Thoracic aorta (tissue), 2 donors: ENCODE measurements around the gene CFAP54. TPM values are rescaled to one million over a fixed set of nuclear protein-coding genes. Genes with fewer than 3 reads are reported as not detected.

Source experiments
- ATAC-seq: fragments of 150-250 bp; one replicate; pipeline ENCODE4 v1.8.0; 2017; ENCODE audit warnings: low read depth; ENCODE audit not compliant: insufficient number of reproducible peaks, low FRiP score
- DNase-seq: peaks from one replicate; pipeline ENCODE4 v3.0.0-alpha.2; 2020; ENCODE audit warnings: low spot score
- H3K27ac ChIP-seq, 2 donors: fragments of 200-600 bp; sonication (generic); 1 replicate in 1 of 2; 2 replicates in 1 of 2; pipeline ENCODE4 v1.5.1; 2016; ENCODE audit warnings: mild to moderate bottlenecking in 2 of 2, moderate library complexity in 2 of 2
- H3K27me3 ChIP-seq: fragments of 200-600 bp; sonication (generic); replicated peaks from 2 replicates; pipeline ENCODE4 v1.6.0; 2016; ENCODE audit warnings: mild to moderate bottlenecking; ENCODE audit not compliant: insufficient read depth
- H3K36me3 ChIP-seq: fragments of 200-600 bp; sonication (generic); one replicate; pipeline ENCODE4 v1.5.1; 2016
- H3K4me1 ChIP-seq, 2 donors: fragments of 200-600 bp; sonication (generic); 1 replicate in 1 of 2; 2 replicates in 1 of 2; pipeline versions ENCODE4 v1.5.1 to v1.6.0; 2016; ENCODE audit warnings: low read depth in 2 of 2, mild to moderate bottlenecking in 1 of 2; ENCODE audit not compliant: control insufficient read depth in 1 of 2
- H3K4me3 ChIP-seq: fragments of 200-600 bp; sonication (generic); 2 replicates; pipeline ENCODE4 v1.5.1; 2016; ENCODE audit warnings: mild to moderate bottlenecking
- H3K9me3 ChIP-seq: fragments of 200-600 bp; sonication (generic); 2 replicates; pipeline ENCODE4 v1.5.1; 2016
- total RNA-seq, 2 donors: library from RNA; depleted of rRNA; stranded (reverse); fragments of >200 nt; gene quantifications; one replicate each; pipeline versions ENCODE4 v1.1.0 to v1.2.3, GENCODE V29; 2016
- TF ChIP-seq, protein P1 (sequence below): fragments of 200-600 bp; sonication (generic); IDR thresholded peaks from one replicate; pipeline ENCODE4 v1.5.1; 2019; ENCODE audit warnings: antibody characterized with exemption

The CFAP54 gene
- total RNA-seq, 2 donors from 2014 or later: 1.1 to 4.2 TPM

GRCh38 chr12:96809522-96809921 lies 320.1 kb downstream of the CFAP54 start:
- Histone ChIP-seq H3K27me3 (no peaks in the 10 kb centered on the region), H3K4me1 (no peaks in the 10 kb centered on the region), H3K9me3 (no peaks in the 10 kb centered on the region), H3K27ac (no peak overlapping the region), H3K4me3 (no peak overlapping the region), H3K36me3 (no peaks in the 10 kb centered on the region)
- TF ChIP-seq, protein P1, sequence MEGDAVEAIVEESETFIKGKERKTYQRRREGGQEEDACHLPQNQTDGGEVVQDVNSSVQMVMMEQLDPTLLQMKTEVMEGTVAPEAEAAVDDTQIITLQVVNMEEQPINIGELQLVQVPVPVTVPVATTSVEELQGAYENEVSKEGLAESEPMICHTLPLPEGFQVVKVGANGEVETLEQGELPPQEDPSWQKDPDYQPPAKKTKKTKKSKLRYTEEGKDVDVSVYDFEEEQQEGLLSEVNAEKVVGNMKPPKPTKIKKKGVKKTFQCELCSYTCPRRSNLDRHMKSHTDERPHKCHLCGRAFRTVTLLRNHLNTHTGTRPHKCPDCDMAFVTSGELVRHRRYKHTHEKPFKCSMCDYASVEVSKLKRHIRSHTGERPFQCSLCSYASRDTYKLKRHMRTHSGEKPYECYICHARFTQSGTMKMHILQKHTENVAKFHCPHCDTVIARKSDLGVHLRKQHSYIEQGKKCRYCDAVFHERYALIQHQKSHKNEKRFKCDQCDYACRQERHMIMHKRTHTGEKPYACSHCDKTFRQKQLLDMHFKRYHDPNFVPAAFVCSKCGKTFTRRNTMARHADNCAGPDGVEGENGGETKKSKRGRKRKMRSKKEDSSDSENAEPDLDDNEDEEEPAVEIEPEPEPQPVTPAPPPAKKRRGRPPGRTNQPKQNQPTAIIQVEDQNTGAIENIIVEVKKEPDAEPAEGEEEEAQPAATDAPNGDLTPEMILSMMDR: no peak
- DNase-seq (no peak), ATAC-seq (no peak)

- no peaks in the 10 kb centered on the region for H3K4me1 ChIP-seq
- H3K27ac ChIP-seq: no peak overlapping the region
- TF ChIP-seq, protein P1: no peak
- no peaks in the 10 kb centered on the region for H3K36me3 ChIP-seq
- DNase-seq (no peak), ATAC-seq (no peak)
- H3K4me3 ChIP-seq: no peak overlapping the region
- H3K9me3 ChIP-seq: no peaks in the 10 kb centered on the region
- H3K27me3 ChIP-seq: no peaks in the 10 kb centered on the region
Observed at GRCh38 chr12:96810057-96810456, 320.7 kb downstream of the CFAP54 start.

GRCh38 chr12:96810477-96810876 lies 321.1 kb downstream of the CFAP54 start:
- no peak for ATAC-seq

GRCh38 chr12:96811083-96811482 lies 321.7 kb downstream of the CFAP54 start:
- no peak for ATAC-seq
- no peaks in the 10 kb centered on the region for H3K27me3 ChIP-seq
- no peak for DNase-seq
- H3K4me1 ChIP-seq: no peaks in the 10 kb centered on the region
- H3K4me3 ChIP-seq: no peak overlapping the region
- no peaks in the 10 kb centered on the region for H3K36me3 ChIP-seq
- TF ChIP-seq, protein P1: no peak
- no peak overlapping the region for H3K27ac ChIP-seq
- no peaks in the 10 kb centered on the region for H3K9me3 ChIP-seq

More at GRCh38 chr12:96810477-96810876, 321.1 kb downstream of the CFAP54 start:
- Histone ChIP-seq H3K36me3 (no peaks in the 10 kb centered on the region), H3K9me3 (no peaks in the 10 kb centered on the region), H3K4me1 (no peaks in the 10 kb centered on the region), H3K27me3 (no peaks in the 10 kb centered on the region), H3K27ac (no peak overlapping the region), H3K4me3 (no peak overlapping the region)
- TF ChIP-seq, protein P1: no peak
- DNase-seq: no peak

- no peak overlapping the region for H3K27ac ChIP-seq
- DNase-seq (no peak), ATAC-seq (no peak)
- H3K36me3 ChIP-seq: no peaks in the 10 kb centered on the region
- no peak overlapping the region for H3K4me3 ChIP-seq
- no peaks in the 10 kb centered on the region for H3K4me1 ChIP-seq
- no peaks in the 10 kb centered on the region for H3K9me3 ChIP-seq
- TF ChIP-seq, protein P1: no peak
- H3K27me3 ChIP-seq: no peaks in the 10 kb centered on the region
Observed at GRCh38 chr12:96812153-96812552, 322.8 kb downstream of the CFAP54 start.
